Activated T-helper 17 cell treated with anti-CD3 and anti-CD28 coated beads, Interleukin-2, amount 50 U/mL, for 72 hours (primary cell): ENCODE data around the gene TRMT2A. TPM values are rescaled to one million over a fixed set of nuclear protein-coding genes. Genes with fewer than 3 reads are reported as not detected.
"Not testable (repeated sequence)": the region's sequence is repeated elsewhere in the genome, so short reads cannot be mapped to it uniquely, and the experiment has no call there.

Experiments used
- ATAC-seq: fragments of 150-1000 bp; cut with Tn5 transposase; replicated peaks from 2 replicates; pipeline ENCODE4 v1.10.0; 2021; ENCODE audit warnings: mild to moderate bottlenecking, moderate library complexity
- H3K27ac Mint-ChIP-seq: one replicate; pipeline ENCODE4 v1.8.0; 2022; ENCODE audit warnings: mixed read lengths
- H3K27me3 Mint-ChIP-seq: one replicate; pipeline ENCODE4 v1.8.0; 2022; ENCODE audit warnings: mixed read lengths
- H3K36me3 Mint-ChIP-seq: one replicate; pipeline ENCODE4 v1.8.0; 2022; ENCODE audit warnings: low read depth, mild to moderate bottlenecking, mixed read lengths
- H3K4me1 Mint-ChIP-seq: one replicate; pipeline ENCODE4 v1.8.0; 2022; ENCODE audit warnings: mixed read lengths
- H3K4me3 Mint-ChIP-seq: one replicate; pipeline ENCODE4 v1.8.0; 2022; ENCODE audit warnings: mild to moderate bottlenecking, mixed read lengths
- H3K9me3 Mint-ChIP-seq: one replicate; pipeline ENCODE4 v1.8.0; 2022; ENCODE audit warnings: mixed read lengths
- total RNA-seq, 2 donors: library from RNA; stranded (reverse); gene quantifications; one replicate each; pipeline ENCODE4 v1.2.3, GENCODE V29; 2022

The TRMT2A gene, protein sequence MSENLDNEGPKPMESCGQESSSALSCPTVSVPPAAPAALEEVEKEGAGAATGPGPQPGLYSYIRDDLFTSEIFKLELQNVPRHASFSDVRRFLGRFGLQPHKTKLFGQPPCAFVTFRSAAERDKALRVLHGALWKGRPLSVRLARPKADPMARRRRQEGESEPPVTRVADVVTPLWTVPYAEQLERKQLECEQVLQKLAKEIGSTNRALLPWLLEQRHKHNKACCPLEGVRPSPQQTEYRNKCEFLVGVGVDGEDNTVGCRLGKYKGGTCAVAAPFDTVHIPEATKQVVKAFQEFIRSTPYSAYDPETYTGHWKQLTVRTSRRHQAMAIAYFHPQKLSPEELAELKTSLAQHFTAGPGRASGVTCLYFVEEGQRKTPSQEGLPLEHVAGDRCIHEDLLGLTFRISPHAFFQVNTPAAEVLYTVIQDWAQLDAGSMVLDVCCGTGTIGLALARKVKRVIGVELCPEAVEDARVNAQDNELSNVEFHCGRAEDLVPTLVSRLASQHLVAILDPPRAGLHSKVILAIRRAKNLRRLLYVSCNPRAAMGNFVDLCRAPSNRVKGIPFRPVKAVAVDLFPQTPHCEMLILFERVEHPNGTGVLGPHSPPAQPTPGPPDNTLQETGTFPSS
- 100 to 1,000 TPM in 1 of 2 donors, 10 to 100 TPM in 1; 71.7 to 110 TPM for total RNA-seq

DNA sequence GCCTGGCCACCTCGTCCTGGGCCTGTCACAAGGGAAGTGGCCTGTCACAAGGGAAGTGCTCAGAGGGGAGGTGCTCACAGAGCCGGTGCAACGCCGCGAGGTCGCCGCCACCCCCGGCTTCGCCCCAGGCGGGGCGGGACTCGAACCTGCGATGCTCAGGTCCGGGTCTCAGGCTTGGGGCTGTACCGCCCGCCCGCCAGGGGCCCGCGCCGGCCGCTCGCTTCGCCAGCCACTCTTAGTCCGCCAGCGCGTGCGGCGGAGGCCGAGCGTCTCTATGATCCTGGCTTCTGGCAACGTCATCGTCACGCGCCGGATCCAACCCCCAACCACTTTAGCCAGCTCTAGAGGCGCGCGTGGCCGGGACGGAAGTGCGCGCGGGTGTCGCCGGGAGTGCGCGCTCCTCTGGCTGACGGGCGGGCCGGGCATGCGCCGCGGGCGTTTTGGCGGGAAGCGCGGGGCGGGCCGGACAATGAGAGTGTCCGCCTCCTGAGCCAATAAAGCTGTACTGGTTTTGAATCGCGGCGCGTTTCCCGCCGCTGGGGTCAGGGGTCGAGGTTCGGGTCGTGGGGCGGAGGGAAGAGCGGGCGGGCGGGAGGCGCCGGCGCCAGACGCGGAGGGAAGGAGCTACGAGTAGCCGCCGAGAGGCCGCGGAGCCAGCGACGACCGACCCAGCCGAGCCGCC lies at the start of gene TRMT2A:
Gene TRMT2A (minus strand): TSS at position 276 of the 682 bp plus-strand sequence. CDS start 320 bp downstream, outside the sequence.
- Mint-ChIP-seq H3K36me3 (peaks cover 80% of the 10 kb centered on the region), H3K9me3 (no peaks in the 10 kb centered on the region), H3K27me3 (no peaks in the 10 kb centered on the region), H3K4me1 (peaks cover 11% of the 10 kb centered on the region), H3K4me3 (peak within 1 kb of the TSS; percentile 86), H3K27ac (peak within 1 kb of the TSS; percentile 90)
- ATAC-seq, result peak; percentile 90

DNA sequence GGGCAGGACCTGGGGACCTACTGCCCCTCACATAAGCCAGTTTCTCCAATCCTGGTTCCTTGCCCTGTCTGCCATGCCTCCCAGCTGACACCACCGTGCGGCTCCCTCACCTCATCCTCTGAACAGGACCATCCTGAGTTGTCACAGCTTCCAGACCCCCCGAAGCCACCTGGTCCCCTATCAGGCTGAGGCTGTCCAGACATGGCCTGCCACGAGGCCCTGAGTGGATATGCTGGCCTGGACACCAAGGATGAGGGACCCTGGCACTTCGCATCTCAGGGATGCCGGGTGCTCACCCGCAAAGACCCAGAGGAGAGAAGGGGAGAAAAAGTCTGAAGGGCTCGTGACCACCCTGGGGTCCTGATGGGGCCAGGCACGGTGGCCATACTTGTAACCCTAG lies 49.7 kb upstream of the TRMT2A start:
- Mint-ChIP-seq H3K27ac (no peak overlapping the region), H3K9me3 (no peaks in the 10 kb centered on the region), H3K4me1 (no peaks in the 10 kb centered on the region), H3K4me3 (no peak overlapping the region), H3K36me3 (no peaks in the 10 kb centered on the region), H3K27me3 (no peaks in the 10 kb centered on the region)
- ATAC-seq, result no peak

DNA sequence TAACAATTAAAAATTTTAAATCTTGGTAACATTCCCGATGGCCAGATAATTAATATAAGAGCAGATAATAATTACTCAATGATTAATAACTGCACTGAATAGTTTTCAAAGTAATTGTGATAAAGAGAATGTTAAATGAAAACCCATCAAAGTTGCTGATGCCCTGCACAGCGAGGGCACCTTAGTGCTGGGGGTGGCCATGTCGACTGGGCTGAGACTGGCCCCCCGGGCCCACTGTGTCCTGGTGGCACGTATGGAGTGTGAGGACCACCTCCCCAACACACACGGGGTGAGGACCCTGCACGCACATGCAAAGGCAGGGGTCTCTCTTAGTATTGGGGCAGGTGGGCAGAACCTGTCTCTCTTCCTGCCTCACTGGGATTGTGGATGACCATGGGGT lies 48.9 kb upstream of the TRMT2A start:
- Mint-ChIP-seq H3K4me3 (no peak overlapping the region), H3K36me3 (no peaks in the 10 kb centered on the region), H3K27ac (no peak overlapping the region), H3K9me3 (no peaks in the 10 kb centered on the region), H3K27me3 (no peaks in the 10 kb centered on the region), H3K4me1 (no peaks in the 10 kb centered on the region)
- no peak for ATAC-seq

DNA sequence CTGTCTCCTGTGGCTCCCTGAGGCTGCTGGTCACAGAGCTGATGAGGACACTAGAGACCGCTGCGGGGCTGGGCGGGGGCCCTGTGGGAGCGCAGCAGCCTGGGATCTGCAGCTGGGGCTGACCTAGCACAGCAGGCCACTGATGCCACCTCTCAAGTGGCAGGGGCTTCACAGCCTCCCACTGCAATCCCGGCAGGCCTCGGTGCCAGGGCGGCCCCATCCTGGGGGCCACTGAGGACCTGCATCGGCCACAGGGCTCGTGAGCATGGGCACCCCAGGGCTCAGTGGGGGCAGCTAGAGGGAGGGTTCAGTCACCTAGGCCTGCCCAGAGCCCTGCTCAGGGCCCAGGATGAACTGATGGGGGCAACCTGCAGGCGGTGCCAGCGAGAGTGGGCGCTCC lies 48.4 kb upstream of the TRMT2A start:
- no peaks in the 10 kb centered on the region for H3K36me3 Mint-ChIP-seq
- no peak overlapping the region for H3K4me3 Mint-ChIP-seq
- H3K27me3 Mint-ChIP-seq, result no peaks in the 10 kb centered on the region

DNA sequence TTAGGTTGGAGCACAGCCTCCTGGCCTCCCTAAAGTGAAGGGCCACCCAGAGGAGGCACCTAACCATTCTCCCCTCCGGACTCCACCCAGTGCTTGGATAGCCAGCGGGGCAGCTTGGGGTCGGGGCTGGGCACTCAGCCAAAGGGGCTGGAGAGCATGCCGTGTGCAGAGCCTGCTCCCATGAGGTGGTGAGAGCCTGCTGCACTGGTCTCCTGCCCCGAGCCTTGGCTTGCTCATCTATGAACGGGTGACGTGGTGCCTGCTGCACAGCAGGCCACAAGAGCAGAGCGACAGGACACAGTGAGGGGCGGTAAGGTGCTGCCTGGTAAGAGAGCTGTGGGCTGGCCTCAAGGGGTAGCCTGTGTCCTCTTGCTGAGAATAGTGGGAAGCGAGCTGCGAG lies 47.8 kb upstream of the TRMT2A start:
- Mint-ChIP-seq H3K27ac (no peak overlapping the region), H3K4me1 (no peaks in the 10 kb centered on the region), H3K4me3 (no peak overlapping the region), H3K36me3 (no peaks in the 10 kb centered on the region), H3K9me3 (no peaks in the 10 kb centered on the region), H3K27me3 (no peaks in the 10 kb centered on the region)
- no peak for ATAC-seq

More for the DNA sequence above, 48.4 kb upstream of the TRMT2A start:
- Mint-ChIP-seq H3K9me3 (no peaks in the 10 kb centered on the region), H3K4me1 (no peaks in the 10 kb centered on the region), H3K27ac (no peak overlapping the region)
- ATAC-seq, result no peak

DNA sequence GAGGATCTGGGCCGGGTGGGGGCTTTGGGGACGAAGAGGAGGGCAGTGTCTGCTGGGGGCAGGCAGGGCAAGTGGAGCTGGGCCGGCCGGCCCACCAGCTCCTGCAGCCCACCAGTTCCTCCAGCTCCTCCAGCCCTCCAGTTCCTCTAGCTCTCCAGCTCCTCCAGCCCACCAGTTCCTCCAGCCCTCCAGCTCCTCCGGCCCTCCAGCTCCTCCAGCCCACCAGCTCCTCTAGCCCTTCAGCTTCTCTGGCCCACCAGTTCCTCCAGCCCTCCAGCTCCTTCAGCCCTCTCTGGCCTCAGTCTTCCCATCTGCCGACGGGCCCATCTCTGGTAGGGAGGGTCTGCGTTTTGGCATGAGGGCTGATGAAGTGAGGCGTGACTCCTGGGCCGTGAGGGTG lies 43.0 kb upstream of the TRMT2A start:
- Mint-ChIP-seq H3K36me3 (no peaks in the 10 kb centered on the region), H3K27me3 (no peaks in the 10 kb centered on the region), H3K27ac (no peak overlapping the region), H3K4me1 (no peaks in the 10 kb centered on the region), H3K9me3 (no peaks in the 10 kb centered on the region), H3K4me3 (no peak overlapping the region)
- no peak for ATAC-seq

DNA sequence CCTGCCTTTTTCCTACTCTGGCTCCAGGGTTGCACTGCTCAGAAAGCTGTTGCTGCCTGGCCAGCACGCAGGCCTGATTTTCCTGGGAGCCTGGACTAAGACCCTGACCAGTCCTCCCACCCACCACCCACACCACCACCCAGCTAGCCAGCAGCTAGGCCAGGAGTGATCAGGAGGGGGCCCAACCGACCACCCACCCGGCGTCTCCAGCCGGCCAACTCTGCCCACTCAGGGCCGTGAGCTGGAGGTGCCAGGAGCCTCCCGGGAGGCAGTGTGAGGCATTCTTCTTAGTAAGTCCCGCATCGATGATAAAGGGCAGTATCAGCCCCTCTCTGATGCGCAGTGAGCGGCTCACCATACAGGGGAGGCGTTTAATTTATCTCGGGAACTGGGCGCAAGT lies 42.5 kb upstream of the TRMT2A start:
- not testable (repeated sequence) for H3K9me3 Mint-ChIP-seq, ATAC-seq, H3K4me3 Mint-ChIP-seq, H3K27me3 Mint-ChIP-seq, H3K36me3 Mint-ChIP-seq, H3K27ac Mint-ChIP-seq, H3K4me1 Mint-ChIP-seq

DNA sequence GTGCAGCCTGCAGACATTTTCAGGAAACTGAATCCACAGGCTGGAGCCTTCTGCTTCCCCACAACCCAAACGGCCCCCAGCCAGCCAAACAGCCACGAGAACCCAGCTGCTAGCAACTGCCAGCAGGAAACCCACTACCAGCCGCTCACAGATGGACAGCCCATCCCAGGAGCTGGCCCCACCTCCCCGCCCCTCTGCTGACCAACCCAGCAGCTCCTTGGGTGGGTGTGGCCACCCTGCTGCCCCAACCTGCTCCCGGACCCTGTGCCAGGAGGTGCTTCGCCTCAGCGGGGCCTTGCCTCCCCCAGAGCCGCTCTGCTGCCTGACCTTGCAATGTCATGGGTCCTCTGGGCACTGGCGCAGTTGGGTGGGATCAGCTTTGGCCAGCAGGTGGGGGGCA lies 42.0 kb upstream of the TRMT2A start:
- no peak overlapping the region for H3K27ac Mint-ChIP-seq
- H3K4me3 Mint-ChIP-seq, result no peak overlapping the region
- H3K9me3 Mint-ChIP-seq, result no peaks in the 10 kb centered on the region
- no peaks in the 10 kb centered on the region for H3K4me1 Mint-ChIP-seq
- no peak for ATAC-seq
- no peaks in the 10 kb centered on the region for H3K27me3 Mint-ChIP-seq
- no peaks in the 10 kb centered on the region for H3K36me3 Mint-ChIP-seq

DNA sequence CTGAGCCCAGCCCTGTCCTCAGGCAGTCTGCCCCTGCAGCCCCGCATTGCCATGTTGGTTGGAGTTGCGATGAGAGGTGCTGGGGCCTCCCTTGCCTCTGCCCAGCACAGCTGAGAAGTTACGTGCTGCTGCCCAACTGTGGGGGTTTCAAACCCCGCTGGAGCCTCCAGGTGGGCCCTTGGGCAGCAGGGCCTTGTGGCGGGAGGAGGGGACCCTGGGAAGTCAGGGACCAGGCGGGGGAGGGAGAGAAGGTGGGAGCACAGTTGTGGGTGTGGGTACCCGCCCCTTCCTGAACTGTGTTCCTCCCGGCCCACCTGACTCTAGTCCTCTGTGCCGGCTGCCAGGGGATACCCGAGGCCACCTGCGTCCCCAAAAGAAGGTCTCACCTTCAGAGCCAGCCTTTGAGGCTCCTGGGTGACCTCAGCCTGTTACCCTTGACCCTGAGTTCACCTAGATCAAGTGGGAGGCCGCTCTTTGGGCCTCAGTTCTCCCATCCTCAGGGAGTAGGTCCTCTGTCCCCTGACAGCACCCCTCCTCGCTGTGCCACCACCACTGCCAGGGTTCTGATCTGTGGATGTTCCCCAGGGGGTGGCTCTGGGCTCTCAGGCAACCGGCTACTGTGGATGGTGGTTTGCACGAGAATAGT lies 41.5 kb upstream of the TRMT2A start:
- H3K4me1 Mint-ChIP-seq, result no peaks in the 10 kb centered on the region
- no peaks in the 10 kb centered on the region for H3K27me3 Mint-ChIP-seq
- H3K27ac Mint-ChIP-seq, result no peak overlapping the region
- no peaks in the 10 kb centered on the region for H3K9me3 Mint-ChIP-seq
- no peaks in the 10 kb centered on the region for H3K36me3 Mint-ChIP-seq
- H3K4me3 Mint-ChIP-seq, result no peak overlapping the region
- no peak for ATAC-seq

DNA sequence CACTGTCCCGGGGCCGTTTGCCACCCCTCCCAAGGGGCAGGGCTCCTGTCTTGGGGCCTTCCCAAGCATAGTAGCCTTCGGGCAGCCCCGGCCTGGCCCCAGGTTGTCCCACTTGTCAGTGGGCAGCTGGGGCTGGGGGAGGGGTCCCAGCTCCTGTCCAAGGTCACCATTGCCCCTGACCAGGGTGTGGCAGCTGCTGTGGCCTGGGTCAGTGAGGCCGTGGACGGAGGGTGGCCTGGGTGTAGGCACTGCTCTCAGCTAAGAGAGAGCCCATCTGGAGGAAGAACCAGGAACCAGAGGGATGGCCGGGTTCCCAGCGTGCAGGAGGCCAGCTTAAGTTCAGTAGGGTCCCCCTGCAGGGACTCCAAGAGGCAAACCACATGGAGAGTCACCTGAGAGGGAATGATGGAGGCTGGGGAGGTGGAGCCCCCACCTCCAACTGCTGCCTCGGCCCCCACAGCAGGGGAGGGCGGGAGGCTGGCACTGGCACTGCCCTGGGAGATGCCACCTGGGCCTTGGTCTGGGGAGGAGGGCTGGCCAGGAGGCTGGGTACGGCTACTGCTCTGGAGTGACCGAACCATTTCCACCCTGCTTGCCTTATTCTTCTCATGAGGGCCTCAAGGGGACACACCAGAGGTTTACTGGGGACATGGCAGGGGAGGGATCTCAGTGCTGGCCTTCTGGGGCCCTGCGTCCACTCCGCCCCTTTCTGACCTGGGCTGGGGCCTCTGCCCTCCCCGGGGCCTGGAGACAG lies 40.6 kb upstream of the TRMT2A start:
- Mint-ChIP-seq H3K4me3 (no peak overlapping the region), H3K4me1 (no peaks in the 10 kb centered on the region), H3K27ac (no peak overlapping the region), H3K9me3 (no peaks in the 10 kb centered on the region), H3K36me3 (no peaks in the 10 kb centered on the region), H3K27me3 (no peaks in the 10 kb centered on the region)
- ATAC-seq, result no peak

DNA sequence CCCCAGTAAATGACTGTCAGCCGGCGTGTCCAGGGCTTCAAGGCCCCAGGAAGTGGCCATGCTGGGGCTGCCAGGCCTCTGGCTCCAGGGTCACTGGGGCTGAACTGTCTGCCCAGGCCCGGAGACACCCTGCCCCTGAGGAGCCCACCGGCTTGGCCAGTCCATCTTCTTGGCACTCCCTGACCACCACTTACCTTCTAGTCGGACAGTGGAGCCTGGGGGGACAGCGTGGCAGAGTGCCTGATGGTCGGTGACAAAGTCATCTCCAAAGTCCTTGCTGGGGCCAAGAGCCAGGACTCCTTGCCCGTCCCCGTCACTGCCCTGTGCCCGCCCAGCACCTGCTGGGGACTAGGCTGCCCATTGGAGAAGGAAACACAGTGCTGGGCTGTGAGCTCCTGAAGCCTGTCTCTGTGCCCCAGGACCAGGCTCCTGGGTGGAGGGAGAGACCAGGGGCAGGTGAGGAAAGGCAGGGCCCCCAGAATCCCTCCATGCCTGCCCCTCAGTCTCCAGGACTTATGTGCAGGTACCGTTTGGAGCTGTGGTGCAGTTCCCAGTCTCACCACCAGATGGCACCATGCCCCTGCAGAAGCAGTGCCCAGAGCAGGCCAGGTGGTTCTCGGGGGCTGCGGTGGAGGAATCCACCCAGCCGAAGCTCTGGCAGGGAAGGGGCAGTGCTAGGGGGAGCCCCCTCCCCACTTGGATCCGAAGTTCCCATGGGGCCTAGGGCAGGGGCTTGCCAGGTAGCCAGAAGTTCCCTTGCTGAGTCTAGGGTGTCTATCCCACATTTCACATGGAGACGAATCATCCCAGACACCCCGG lies 39.8 kb upstream of the TRMT2A start:
- peak; percentile 77 for ATAC-seq
- Mint-ChIP-seq H3K4me3 (no peak overlapping the region), H3K27me3 (no peaks in the 10 kb centered on the region), H3K4me1 (no peaks in the 10 kb centered on the region), H3K27ac (no peak overlapping the region), H3K9me3 (no peaks in the 10 kb centered on the region), H3K36me3 (no peaks in the 10 kb centered on the region)

DNA sequence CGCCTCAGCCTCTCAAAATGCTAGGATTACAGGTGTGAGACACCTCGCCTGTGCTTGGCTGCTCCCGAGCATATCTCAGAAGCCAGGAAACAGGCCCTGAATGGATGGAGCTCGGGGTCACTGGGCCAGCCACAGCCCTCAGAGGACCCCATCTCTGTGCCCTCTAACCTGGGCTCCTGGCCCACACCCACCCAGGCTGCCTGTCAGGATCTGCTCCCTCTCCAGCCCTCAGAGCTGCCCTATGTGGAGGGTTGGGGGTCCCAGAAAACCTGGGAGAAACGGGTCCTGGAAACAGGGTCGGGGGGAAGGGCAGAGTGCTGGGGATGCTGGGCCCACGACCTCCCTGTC lies 39.0 kb upstream of the TRMT2A start:
- H3K9me3 Mint-ChIP-seq, result no peaks in the 10 kb centered on the region
- no peaks in the 10 kb centered on the region for H3K4me1 Mint-ChIP-seq
- no peaks in the 10 kb centered on the region for H3K27me3 Mint-ChIP-seq
- no peaks in the 10 kb centered on the region for H3K36me3 Mint-ChIP-seq
- no peak for ATAC-seq
- no peak overlapping the region for H3K27ac Mint-ChIP-seq
- no peak overlapping the region for H3K4me3 Mint-ChIP-seq

DNA sequence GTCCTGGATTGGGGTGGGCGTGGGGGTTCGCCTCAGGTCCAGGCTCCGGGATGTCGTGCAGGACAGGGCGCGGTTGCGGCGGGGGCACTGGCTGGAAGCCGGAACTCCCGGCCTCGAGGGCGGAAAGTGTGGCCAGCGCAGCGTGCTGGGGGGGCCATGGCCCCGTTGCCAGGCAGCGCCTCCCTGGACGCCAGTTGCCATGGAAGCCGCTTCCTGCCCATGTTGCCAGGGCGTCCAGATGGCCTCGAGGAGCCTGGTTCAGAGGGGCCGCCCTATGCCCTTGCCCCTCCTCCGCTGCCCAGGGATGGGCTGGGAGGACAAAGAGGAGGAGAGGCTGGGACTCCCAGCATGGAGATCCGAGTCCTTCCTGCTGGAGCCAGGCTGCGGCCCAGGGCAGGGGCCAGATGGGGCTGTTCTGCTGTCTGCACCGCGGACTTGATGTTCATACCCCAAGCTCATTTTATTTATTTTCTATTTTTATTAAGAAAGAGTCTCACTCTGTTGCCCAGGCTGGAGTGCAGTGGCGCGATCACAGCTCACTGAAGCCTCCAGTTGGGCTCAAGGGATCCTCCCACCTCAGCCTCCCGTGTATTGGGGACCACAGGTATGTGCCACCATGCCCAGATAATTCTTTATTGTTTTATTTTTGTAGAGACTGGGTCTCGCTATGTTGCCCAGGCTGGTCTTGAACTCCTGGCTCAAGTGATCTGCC lies 38.5 kb upstream of the TRMT2A start:
- Mint-ChIP-seq H3K36me3 (no peaks in the 10 kb centered on the region), H3K4me3 (no peak overlapping the region), H3K9me3 (no peaks in the 10 kb centered on the region), H3K27ac (no peak overlapping the region), H3K4me1 (no peaks in the 10 kb centered on the region), H3K27me3 (no peaks in the 10 kb centered on the region)
- ATAC-seq, result peak; percentile 23
